GM23248 (cell line): ENCODE results near the gene DROSHA. TPM values are rescaled to one million over a fixed set of nuclear protein-coding genes. Genes with fewer than 3 reads are reported as not detected.

ENCODE experiments used
- DNase-seq: peaks from one replicate; pipeline ENCODE4 v3.0.0-alpha.2; 2015
- H2AFZ ChIP-seq: fragments of 200-600 bp; sonication (generic); 2 replicates; pipeline ENCODE4 v1.6.1; 2016; ENCODE audit warnings: antibody characterized with exemption
- H3F3A ChIP-seq: fragments of 200-600 bp; sonication (generic); 2 replicates; pipeline ENCODE4 v1.6.1; 2016; ENCODE audit warnings: mild to moderate bottlenecking, antibody characterized with exemption, mixed run types; ENCODE audit not compliant: insufficient read depth
- H3K27ac ChIP-seq: fragments of 200-600 bp; sonication (generic); 2 replicates; pipeline ENCODE4 v1.5.1; 2016; ENCODE audit warnings: mild to moderate bottlenecking
- H3K27me3 ChIP-seq: fragments of 200-600 bp; sonication (generic); replicated peaks from 2 replicates; pipeline ENCODE4 v1.6.1; 2016; ENCODE audit warnings: mild to moderate bottlenecking; ENCODE audit not compliant: insufficient read depth
- H3K36me3 ChIP-seq: fragments of 200-600 bp; sonication (generic); 2 replicates; pipeline ENCODE4 v1.6.1; 2016; ENCODE audit warnings: low read depth, mild to moderate bottlenecking
- H3K4me1 ChIP-seq: fragments of 200-600 bp; sonication (generic); 2 replicates; pipeline ENCODE4 v1.6.1; 2016; ENCODE audit warnings: mild to moderate bottlenecking; ENCODE audit not compliant: insufficient read depth
- H3K4me2 ChIP-seq: fragments of 200-600 bp; sonication (generic); one replicate; pipeline ENCODE4 v1.6.1; 2016; ENCODE audit warnings: mild to moderate bottlenecking; ENCODE audit not compliant: unreplicated experiment
- H3K4me3 ChIP-seq: fragments of 200-600 bp; sonication (generic); 2 replicates; pipeline ENCODE4 v1.5.1; 2016; ENCODE audit warnings: mild to moderate bottlenecking
- H3K79me2 ChIP-seq: fragments of 200-600 bp; sonication (generic); 2 replicates; pipeline ENCODE4 v1.6.1; 2016; ENCODE audit warnings: mild to moderate bottlenecking; ENCODE audit not compliant: insufficient read depth
- H3K9ac ChIP-seq: fragments of 200-600 bp; sonication (generic); 2 replicates; pipeline ENCODE4 v1.6.1; 2016; ENCODE audit warnings: mild to moderate bottlenecking
- H3K9me2 ChIP-seq: fragments of 200-600 bp; sonication (generic); 2 replicates; pipeline ENCODE4 v1.6.1; 2016; ENCODE audit warnings: mixed run types, mild to moderate bottlenecking, moderate library complexity; ENCODE audit not compliant: insufficient read depth
- H3K9me3 ChIP-seq: fragments of 200-600 bp; sonication (generic); one replicate; pipeline ENCODE4 v1.6.1; 2017; ENCODE audit warnings: low read depth
- H4K20me1 ChIP-seq: fragments of 200-600 bp; sonication (generic); 2 replicates; pipeline ENCODE4 v1.6.0; 2016; ENCODE audit not compliant: insufficient read depth
- EZH2 ChIP-seq: fragments of 200-600 bp; sonication (generic); IDR thresholded peaks from 2 replicates; pipeline ENCODE4 v1.6.1; 2018; ENCODE audit warnings: antibody characterized with exemption, mild to moderate bottlenecking; ENCODE audit not compliant: insufficient read depth, poor library complexity, severe bottlenecking
- EZH2phosphoT487 ChIP-seq: fragments of 200-600 bp; sonication (generic); IDR thresholded peaks from 2 replicates; pipeline ENCODE4 v1.6.1; 2018; ENCODE audit warnings: antibody characterized with exemption, moderate library complexity, mild to moderate bottlenecking, low read depth; ENCODE audit not compliant: insufficient read depth
- WGBS, 2 experiments: methylation state at CpG; one replicate each; pipeline ENCODE4 v1.1.6; 2015 to 2017; ENCODE audit warnings: low lambda C conversion rate in 2 of 2, low coverage in 1 of 2; ENCODE audit errors: missing lambda C conversion rate in 2 of 2; 5-methylcytosine and 5-hydroxymethylcytosine counted together
- in situ Hi-C: fragments of 300-500 bp; cut with MboI; formaldehyde crosslinking; loops from 2 replicates; pipeline ENCODE4 v1.15.0; 2020
- polyA plus RNA-seq: library from polyadenylated mRNA; unstranded; fragments of >200 nt; fragmentation: Nextera tagmentation; extraction: Ambion mirVana; gene quantifications from 2 replicates; pipeline ENCODE4 v1.2.1, GENCODE V29; 2016
- total RNA-seq: library from RNA; depleted of rRNA; stranded (reverse); fragments of >200 nt; shearing (Covaris generic); gene quantifications from 2 replicates; pipeline ENCODE4 v1.2.3, GENCODE V29; 2014

Gene DROSHA
- total and polyA plus RNA-seq, 2 experiments from 2014 or later: 26.0 to 28.7 TPM

GRCh38 chr5:31469466-31469865, 62.4 kb downstream of the DROSHA start:
- Histone ChIP-seq H3K9me3 (no peaks in the 10 kb centered on the region), H3K27ac (peak overlapping the region; percentile 55; the same call in 1 of the 2 replicates), H4K20me1 (no peaks in the 10 kb centered on the region), H3F3A (peaks cover 17% of the 10 kb centered on the region), H3K36me3 (peaks cover 17% of the 10 kb centered on the region; the same call in 1 of the 2 replicates), H3K4me2 (no peak overlapping the region), H3K9ac (no peak overlapping the region), H3K27me3 (no peaks in the 10 kb centered on the region), H3K4me3 (no peak overlapping the region), H3K4me1 (peaks cover 27% of the 10 kb centered on the region), H2AFZ (no peak overlapping the region), H3K9me2 (no peaks in the 10 kb centered on the region), H3K79me2 (no peaks in the 10 kb centered on the region)
- no peak for DNase-seq
- in situ Hi-C loops: no loop called here
- 74 to 75% methylated on average over 2 of the region's 2 CpGs for WGBS, 2 experiments
- no peak for TF ChIP-seq EZH2
- TF ChIP-seq EZH2phosphoT487: no peak

- H4K20me1 ChIP-seq: no peaks in the 10 kb centered on the region
- DNase-seq: no peak
- H3K4me3 ChIP-seq: no peak overlapping the region
- no peaks in the 10 kb centered on the region for H3K9me2 ChIP-seq
- no peaks in the 10 kb centered on the region for H3K79me2 ChIP-seq
- H3K27ac ChIP-seq: no peak overlapping the region
- no peak for TF ChIP-seq EZH2phosphoT487
- TF ChIP-seq EZH2: no peak
- in situ Hi-C loops: no loop called here
- peaks cover 11% of the 10 kb centered on the region for H3K4me1 ChIP-seq
- no peaks in the 10 kb centered on the region for H3K27me3 ChIP-seq
- no peak overlapping the region for H3K9ac ChIP-seq
- H3K9me3 ChIP-seq: no peaks in the 10 kb centered on the region
- peaks cover 22% of the 10 kb centered on the region for H3F3A ChIP-seq
- H2AFZ ChIP-seq: no peak overlapping the region
- peaks cover 38% of the 10 kb centered on the region for H3K36me3 ChIP-seq
- WGBS, 2 experiments: 100% methylated on average over 1 of the region's 1 CpG
- H3K4me2 ChIP-seq: no peak overlapping the region
These were observed 66.6 kb downstream of the DROSHA start for GRCh38 chr5:31465291-31465690.

- in situ Hi-C loops: no loop called here
- 0 out of 2 replicates have a peak, but pooled peaks cover 14% of the 10 kb centered on the region for H3F3A ChIP-seq
- H4K20me1 ChIP-seq: no peaks in the 10 kb centered on the region
- no peaks in the 10 kb centered on the region for H3K79me2 ChIP-seq
- no peaks in the 10 kb centered on the region for H3K9me2 ChIP-seq
- no peak for DNase-seq
- 80 to 82% methylated on average over 4 of the region's 4 CpGs for WGBS, 2 experiments
- no peaks in the 10 kb centered on the region for H3K9me3 ChIP-seq
- H3K27ac ChIP-seq: no peak overlapping the region
- H3K27me3 ChIP-seq: no peaks in the 10 kb centered on the region
- H3K36me3 ChIP-seq: peaks cover 38% of the 10 kb centered on the region
- H3K4me1 ChIP-seq: no peaks in the 10 kb centered on the region
- H3K4me2 ChIP-seq: no peak overlapping the region
- H2AFZ ChIP-seq: no peak overlapping the region
- no peak overlapping the region for H3K4me3 ChIP-seq
- no peak for TF ChIP-seq EZH2phosphoT487
- TF ChIP-seq EZH2: no peak
- H3K9ac ChIP-seq: no peak overlapping the region
These were observed 67.8 kb downstream of the DROSHA start for GRCh38 chr5:31464081-31464480.

GRCh38 chr5:31463351-31463750, 68.5 kb downstream of the DROSHA start:
- Histone ChIP-seq H3K27me3 (no peaks in the 10 kb centered on the region), H2AFZ (no peak overlapping the region), H3K9ac (no peak overlapping the region), H3K4me2 (no peak overlapping the region), H3K4me1 (no peaks in the 10 kb centered on the region), H3K36me3 (peaks cover 40% of the 10 kb centered on the region), H4K20me1 (no peaks in the 10 kb centered on the region), H3K4me3 (no peak overlapping the region), H3K9me2 (no peaks in the 10 kb centered on the region), H3K9me3 (no peaks in the 10 kb centered on the region), H3F3A (0 out of 2 replicates have a peak, but pooled peaks cover 14% of the 10 kb centered on the region), H3K27ac (no peak overlapping the region), H3K79me2 (no peaks in the 10 kb centered on the region)
- TF ChIP-seq EZH2 (no peak), EZH2phosphoT487 (no peak)
- in situ Hi-C loops: no loop called here
- peak; percentile 44 for DNase-seq
- WGBS, 2 experiments: 98 to 100% methylated on average over 2 of the region's 2 CpGs

GRCh38 chr5:31459594-31459993, 72.3 kb downstream of the DROSHA start:
- Histone ChIP-seq H4K20me1 (no peaks in the 10 kb centered on the region), H3K27me3 (no peaks in the 10 kb centered on the region), H3K4me1 (no peaks in the 10 kb centered on the region), H3K79me2 (no peaks in the 10 kb centered on the region), H3K9me3 (peaks cover 5% of the 10 kb centered on the region), H3K36me3 (peaks cover 49% of the 10 kb centered on the region), H3K9me2 (no peaks in the 10 kb centered on the region), H3K27ac (no peak overlapping the region), H3F3A (0 out of 2 replicates have a peak, but pooled peaks cover 14% of the 10 kb centered on the region), H3K4me3 (no peak overlapping the region), H3K9ac (no peak overlapping the region), H2AFZ (no peak overlapping the region), H3K4me2 (no peak overlapping the region)
- in situ Hi-C loops: no loop called here
- WGBS, 2 experiments: 95 to 97% methylated on average over 3 of the region's 3 CpGs
- TF ChIP-seq EZH2 (no peak), EZH2phosphoT487 (no peak)
- DNase-seq: peak; percentile 8
